Vagina (tissue), 2 donors: ENCODE measurements around the gene B4GALT2. TPM values are rescaled to one million over a fixed set of nuclear protein-coding genes. Genes with fewer than 3 reads are reported as not detected.

Experiments
- DNase-seq, 2 donors: peaks; one replicate each; pipeline ENCODE4 v3.0.0-alpha.2; 2017; ENCODE audit errors: extremely low spot score in 2 of 2
- H3K27ac ChIP-seq: fragments of 200-600 bp; sonication (generic); one replicate; pipeline ENCODE4 v1.5.1; 2019
- H3K27me3 ChIP-seq: fragments of 200-600 bp; sonication (generic); one replicate; pipeline ENCODE4 v1.5.1; 2019
- H3K36me3 ChIP-seq, 2 donors: fragments of 200-600 bp; sonication (generic); one replicate each; pipeline ENCODE4 v1.5.1; 2017 to 2019
- H3K4me1 ChIP-seq: fragments of 200-600 bp; sonication (generic); one replicate; pipeline ENCODE4 v1.5.1; 2019
- H3K4me3 ChIP-seq, 2 donors: fragments of 200-600 bp; sonication (generic); 1 replicate in 1 of 2; 2 replicates in 1 of 2; pipeline ENCODE4 v1.5.1; 2016 to 2019
- H3K9me3 ChIP-seq: fragments of 200-600 bp; sonication (generic); one replicate; pipeline ENCODE4 v1.5.1; 2019
- CTCF ChIP-seq, 3 experiments: fragments of 450-650 bp in 2 of 3; fragments of 200-600 bp in 1 of 3; sonication (generic) in 1 of 3; IDR thresholded peaks; one replicate each; pipeline ENCODE4 v1.5.1; 2017 to 2019; ENCODE audit warnings: antibody characterized with exemption in 3 of 3, mild to moderate bottlenecking in 2 of 3, moderate library complexity in 2 of 3
- POLR2A ChIP-seq, 2 donors: fragments of 450-650 bp; IDR thresholded peaks; one replicate each; pipeline ENCODE4 v1.6.1; 2017; ENCODE audit warnings: antibody characterized with exemption in 2 of 2, mild to moderate bottlenecking in 2 of 2, moderate library complexity in 2 of 2
- POLR2AphosphoS5 ChIP-seq, 2 donors: sonication (generic); formaldehyde crosslinking; IDR thresholded peaks; one replicate each; pipeline ENCODE4 v1.9.0; 2017; ENCODE audit warnings: antibody characterized with exemption in 2 of 2, mild to moderate bottlenecking in 2 of 2, low read depth in 1 of 2; ENCODE audit not compliant: insufficient read depth in 1 of 2
- intact Hi-C: fragments of 100-400 bp; cut with DNase I; formaldehyde crosslinking; loops from one replicate; pipeline ENCODE4 v1.15.1; 2023
- total RNA-seq: library from RNA; depleted of rRNA; stranded (reverse); fragments of >200 nt; gene quantifications from one replicate; pipeline ENCODE4 v1.2.3, GENCODE V29; 2016

The B4GALT2 gene
- total RNA-seq, 1 donor from 2014 or later: 31.4 TPM

- Histone ChIP-seq H3K27ac (no peak overlapping the region), H3K27me3 (no peaks in the 10 kb centered on the region), H3K4me1 (peaks cover 24% of the 10 kb centered on the region), H3K36me3 (peaks cover 0 to 9% of the 10 kb centered on the region in 2 donors), H3K4me3 (peak overlapping the region; percentile 76 to 77), H3K9me3 (no peaks in the 10 kb centered on the region)
- intact Hi-C loops: no loop called here
- no peak for DNase-seq
- TF ChIP-seq POLR2A (IDR thresholded peaks at IDR 0.05): no peak
- no peak for TF ChIP-seq CTCF (IDR thresholded peaks at IDR 0.05)
- TF ChIP-seq POLR2AphosphoS5 (IDR thresholded peaks at IDR 0.05; ENCODE audit: insufficient read depth in 1 of 2, low read depth in 1 of 2): no peak
Observed at GRCh38 chr1:43970502-43970901, 8.5 kb upstream of the B4GALT2 start.

GRCh38 chr1:43970911-43971310 lies 8.1 kb upstream of the B4GALT2 start:
- no peak for TF ChIP-seq POLR2AphosphoS5 (IDR thresholded peaks at IDR 0.05; ENCODE audit: insufficient read depth in 1 of 2, low read depth in 1 of 2)
- no peak for TF ChIP-seq CTCF (IDR thresholded peaks at IDR 0.05)
- no peak for TF ChIP-seq POLR2A (IDR thresholded peaks at IDR 0.05)
- H3K36me3 ChIP-seq: peaks cover 0 to 9% of the 10 kb centered on the region in 2 donors
- H3K4me1 ChIP-seq: peaks cover 28% of the 10 kb centered on the region
- no peaks in the 10 kb centered on the region for H3K9me3 ChIP-seq
- H3K27ac ChIP-seq: no peak overlapping the region
- peak overlapping the region in 1 of 2 donors; percentile 76 for H3K4me3 ChIP-seq
- intact Hi-C loops: no loop called here
- H3K27me3 ChIP-seq: no peaks in the 10 kb centered on the region
- DNase-seq: no peak

DNA sequence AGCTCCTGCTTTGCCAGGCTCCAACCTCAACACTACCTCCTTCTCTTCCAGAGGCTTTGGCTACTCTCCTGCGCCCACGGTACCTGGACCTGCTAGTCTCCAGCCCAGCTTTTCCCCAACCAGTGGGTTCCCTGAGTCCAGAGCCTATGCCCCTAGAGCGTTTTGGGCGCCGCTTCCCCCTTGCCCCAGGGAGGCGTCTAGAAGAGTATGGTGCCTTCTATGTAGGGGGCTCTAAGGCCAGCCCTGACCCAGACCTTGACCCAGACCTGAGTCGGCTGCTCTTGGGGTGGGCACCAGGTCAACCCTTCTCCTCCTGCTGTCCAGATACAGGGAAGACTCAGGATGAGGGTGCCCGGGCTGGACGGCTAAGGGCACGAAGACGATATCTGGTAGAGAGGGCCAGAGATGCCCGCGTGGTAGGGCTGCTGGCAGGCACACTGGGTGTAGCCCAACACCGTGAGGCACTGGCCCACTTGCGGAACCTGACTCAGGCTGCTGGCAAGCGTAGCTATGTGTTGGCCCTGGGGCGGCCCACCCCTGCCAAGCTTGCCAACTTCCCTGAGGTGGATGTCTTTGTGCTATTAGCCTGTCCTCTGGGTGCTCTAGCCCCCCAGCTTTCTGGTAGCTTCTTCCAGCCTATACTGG lies 7.6 kb upstream of the B4GALT2 start:
- no peak overlapping the region for H3K27ac ChIP-seq
- H3K36me3 ChIP-seq: peaks cover 0 to 11% of the 10 kb centered on the region in 2 donors
- no peaks in the 10 kb centered on the region for H3K27me3 ChIP-seq
- no peak overlapping the region for H3K4me3 ChIP-seq
- intact Hi-C loops: no loop called here
- peaks cover 33% of the 10 kb centered on the region for H3K4me1 ChIP-seq
- H3K9me3 ChIP-seq: no peaks in the 10 kb centered on the region
- DNase-seq: no peak
- TF ChIP-seq POLR2AphosphoS5 (IDR thresholded peaks at IDR 0.05; ENCODE audit: insufficient read depth in 1 of 2, low read depth in 1 of 2): no peak
- no peak for TF ChIP-seq POLR2A (IDR thresholded peaks at IDR 0.05)
- TF ChIP-seq CTCF (IDR thresholded peaks at IDR 0.05): no peak

GRCh38 chr1:43973981-43974442 lies 5.0 kb upstream of the B4GALT2 start:
- intact Hi-C loops: no loop called here
- Histone ChIP-seq H3K27ac (peak overlapping the region; percentile 92), H3K27me3 (no peaks in the 10 kb centered on the region), H3K4me1 (peaks cover 56% of the 10 kb centered on the region), H3K4me3 (peak overlapping the region; percentile 76 to 94), H3K36me3 (peaks cover 0 to 20% of the 10 kb centered on the region in 2 donors), H3K9me3 (no peaks in the 10 kb centered on the region)
- TF ChIP-seq POLR2AphosphoS5 (IDR thresholded peaks at IDR 0.05; ENCODE audit: insufficient read depth in 1 of 2, low read depth in 1 of 2) (no peak), CTCF (IDR thresholded peaks at IDR 0.05) (no peak), POLR2A (IDR thresholded peaks at IDR 0.05) (no peak)
- DNase-seq: no peak
